Measurements from ENCODE around the gene METTL17.

METTL17 gene

GRCh38 chr14:21041676-21042433, 52.1 kb downstream of the METTL17 start, which contains the start of gene RNASE7:
RNASE7 (plus strand) TSS chr14:21042362; CDS start chr14:21042993, 631 bp downstream.
- in situ Hi-C loops (cut with MboI; ENCODE audit: low sequenced_read_pairs) = no loop called here

GRCh38 chr14:21042918-21043317, 53.1 kb downstream of the METTL17 start:
- in situ Hi-C loops (cut with MboI; ENCODE audit: low sequenced_read_pairs) = no loop called here

- in situ Hi-C loops (cut with MboI; ENCODE audit: low sequenced_read_pairs) = no loop called here
Measured at GRCh38 chr14:21043387-21043973, 53.7 kb downstream of the METTL17 start.

DNA sequence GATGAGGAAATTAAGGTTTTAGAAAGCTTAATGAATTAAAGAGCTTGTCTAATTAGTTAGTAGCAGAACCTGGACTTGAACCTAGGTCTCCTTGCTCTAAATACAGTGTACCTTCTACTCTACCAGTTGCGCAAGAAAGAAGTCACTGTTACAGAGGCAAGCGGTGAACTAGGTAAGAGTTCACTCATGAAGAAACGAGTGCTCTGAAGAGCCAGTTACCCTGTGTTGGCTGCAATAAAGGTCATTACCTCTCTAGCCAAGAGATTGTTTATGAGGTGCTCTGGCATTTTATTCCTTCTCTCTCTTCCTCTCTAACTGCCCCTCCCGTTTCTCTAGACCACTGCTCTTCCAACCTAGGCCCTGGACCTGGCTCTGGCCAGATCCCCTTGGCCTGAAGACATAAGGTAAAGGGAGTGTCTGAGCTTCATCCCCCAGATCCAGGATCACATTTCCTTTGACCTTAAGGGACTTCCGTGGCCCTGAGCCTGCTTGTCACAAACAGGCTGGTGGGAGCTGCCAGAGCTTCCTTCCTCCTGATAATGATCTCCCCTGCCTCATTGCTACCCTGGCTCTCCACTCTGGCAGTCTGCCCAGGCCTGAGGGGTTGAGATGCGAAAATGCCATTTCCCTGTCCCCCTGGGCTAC, 54.3 kb downstream of the METTL17 start:
- in situ Hi-C loops (cut with MboI; ENCODE audit: low sequenced_read_pairs) = no loop called here

Data from HL-60/S4 (cell line).